ENCODE data around the gene ZNF668.
"Not testable (repeated sequence)": the region's sequence is repeated elsewhere in the genome, so short reads cannot be mapped to it uniquely, and the experiment has no call there.

Gene ZNF668

DNA sequence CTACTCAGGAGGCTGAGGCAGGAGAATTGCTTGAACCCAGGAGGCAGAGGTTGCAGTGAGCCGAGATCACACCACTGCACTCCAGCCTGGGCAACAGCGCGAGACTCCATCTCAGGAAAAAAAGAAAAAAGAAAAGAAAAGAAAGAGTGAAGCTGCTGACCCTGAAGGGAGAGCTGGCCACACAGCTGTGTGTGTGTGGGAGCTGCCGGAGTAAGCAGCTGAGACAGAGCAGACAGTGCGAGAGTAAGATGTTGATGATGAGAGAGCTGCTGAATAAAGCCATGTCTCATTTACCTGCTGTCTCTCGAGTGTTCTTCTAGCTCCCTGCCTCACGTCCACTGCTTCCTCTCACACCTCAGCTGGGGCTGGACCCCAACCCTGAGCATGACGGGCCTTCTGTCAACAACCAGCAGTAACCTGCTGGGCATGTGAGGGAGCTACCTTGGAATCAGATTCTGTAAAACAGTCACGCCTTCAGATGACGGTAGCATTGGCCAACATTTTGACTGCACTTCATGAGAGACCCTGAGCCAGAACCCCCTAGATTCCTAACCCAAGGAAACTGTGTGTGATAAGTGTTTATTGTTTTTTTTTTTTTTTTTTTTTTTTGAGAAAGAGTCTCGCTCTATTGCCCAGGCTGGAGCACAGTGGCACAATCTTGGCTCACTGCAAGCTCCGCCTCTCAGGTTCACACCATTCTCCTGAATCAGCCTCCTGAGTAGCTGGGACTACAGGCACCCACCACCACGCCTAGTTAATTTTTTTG is 27.0 kb upstream of the ZNF668 start:
- DNase-seq, result not testable (repeated sequence)

DNA sequence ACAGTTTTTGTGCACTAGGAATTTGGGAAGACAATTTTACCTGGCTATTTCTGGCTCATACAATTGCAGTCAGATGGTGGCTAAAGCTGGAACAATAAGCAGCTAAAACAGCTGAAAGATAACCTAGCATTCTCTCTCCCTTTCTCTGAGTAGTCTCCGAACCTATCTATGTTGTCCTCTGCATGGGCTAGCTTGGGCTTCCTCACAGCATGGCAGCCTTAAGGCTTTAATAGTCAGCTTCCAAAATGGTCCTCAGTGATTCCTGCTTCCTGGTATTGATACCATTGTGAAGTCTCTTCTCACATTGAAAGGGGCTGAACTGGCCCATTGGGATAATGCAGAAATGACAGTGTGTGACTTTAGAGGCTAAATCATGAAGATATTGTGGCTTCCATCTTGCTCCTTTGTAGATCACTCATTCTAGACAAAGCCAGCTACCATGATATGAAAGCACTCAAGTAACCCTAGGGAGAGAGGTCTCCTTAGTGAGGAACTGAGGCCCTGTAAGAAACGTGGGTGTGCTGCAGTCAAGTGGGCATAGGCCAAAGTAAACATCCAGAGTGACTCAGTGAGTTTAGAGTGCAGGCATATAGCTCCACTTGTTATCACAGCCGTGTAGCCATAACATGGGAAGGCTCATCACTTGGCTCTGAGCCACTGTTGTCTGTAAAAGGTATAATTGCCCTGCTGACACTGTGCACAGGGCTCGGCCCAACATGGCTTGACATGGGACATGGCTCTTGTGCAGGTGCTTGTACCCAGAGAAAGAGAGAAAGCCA is 26.0 kb upstream of the ZNF668 start:
- DNase-seq, result no peak

DNA sequence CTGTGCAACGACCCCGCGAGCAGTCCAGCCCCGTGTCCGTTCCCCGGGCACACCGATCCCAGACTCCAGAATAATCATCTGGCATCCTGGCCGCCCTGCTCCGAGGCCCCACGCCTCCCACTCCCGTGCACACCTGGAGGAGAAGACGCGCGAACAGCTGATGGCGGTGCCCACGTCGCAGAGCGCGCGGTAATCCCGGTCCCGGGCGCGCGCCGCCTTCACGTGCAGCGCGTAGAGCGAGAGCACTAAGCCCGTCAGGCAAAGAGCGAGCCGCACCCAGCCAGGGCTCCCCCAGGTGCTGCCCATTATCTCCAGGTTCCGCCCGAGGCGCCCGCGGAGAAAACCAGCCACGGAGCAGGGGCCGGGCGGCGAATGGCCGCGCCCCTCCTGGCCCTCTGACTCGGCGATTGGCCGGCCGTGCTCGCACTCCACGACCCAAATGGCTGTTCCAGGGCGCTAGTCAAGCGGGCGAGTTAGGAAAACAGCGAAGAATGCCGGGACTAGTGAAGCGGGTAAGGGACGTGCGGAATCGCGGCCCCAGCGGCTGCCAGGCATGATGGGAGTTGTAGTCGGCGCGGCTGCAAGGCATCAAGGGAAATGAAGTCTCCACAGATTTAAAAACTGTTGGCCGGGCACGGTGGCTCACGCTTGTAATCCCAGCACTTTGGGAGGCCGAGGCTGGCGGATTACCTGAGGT is 20.5 kb upstream of the ZNF668 start, which contains the start of gene VKORC1:
VKORC1 (minus strand) TSS at position 374 of the 697 bp plus-strand sequence; CDS start at position 306, 68 bp downstream.
- DNase-seq, result peak; percentile 90

DNA sequence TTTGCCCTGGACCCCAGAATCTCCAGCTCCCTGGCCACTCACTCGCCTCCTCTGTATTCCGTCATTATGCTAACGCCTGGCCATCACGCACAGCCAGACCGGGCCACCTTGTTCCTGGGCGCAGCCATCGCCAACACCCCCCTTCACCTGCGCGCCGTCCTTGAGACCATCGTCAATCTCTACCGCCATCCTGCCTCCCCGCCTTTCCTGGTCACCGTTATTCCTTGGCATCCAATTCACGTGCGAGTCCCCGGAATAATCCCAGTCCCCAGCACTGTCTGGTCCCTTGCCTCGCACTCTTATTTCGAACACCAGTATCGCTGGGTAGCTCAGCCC is 20.0 kb upstream of the ZNF668 start:
- no peak for DNase-seq

DNA sequence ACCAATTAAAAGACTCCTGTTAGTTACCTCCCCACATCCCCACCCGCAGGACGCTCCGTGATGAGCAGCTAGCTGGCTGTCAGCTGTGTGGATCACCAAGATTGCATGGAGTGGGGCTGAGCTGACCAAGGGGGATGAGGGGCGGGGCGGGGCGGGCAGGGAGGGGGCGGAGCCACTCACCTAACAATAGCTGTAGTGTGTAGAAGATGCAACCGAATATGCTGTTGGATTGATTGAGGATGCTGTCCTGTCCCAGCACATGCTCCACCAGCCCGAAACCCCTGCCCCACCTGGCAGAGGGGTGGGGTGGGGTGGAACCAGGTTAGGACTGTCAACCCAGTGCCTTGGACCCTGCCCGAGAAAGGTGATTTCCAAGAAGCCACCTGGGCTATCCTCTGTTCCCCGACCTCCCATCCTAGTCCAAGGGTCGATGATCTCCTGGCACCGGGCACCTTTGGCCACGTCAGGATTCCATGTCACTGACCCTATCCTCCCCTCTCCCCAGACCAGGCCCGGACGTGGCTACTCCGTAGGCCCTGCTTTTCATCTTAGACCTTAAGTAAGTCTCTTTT is 19.2 kb upstream of the ZNF668 start:
- no peak for DNase-seq

DNA sequence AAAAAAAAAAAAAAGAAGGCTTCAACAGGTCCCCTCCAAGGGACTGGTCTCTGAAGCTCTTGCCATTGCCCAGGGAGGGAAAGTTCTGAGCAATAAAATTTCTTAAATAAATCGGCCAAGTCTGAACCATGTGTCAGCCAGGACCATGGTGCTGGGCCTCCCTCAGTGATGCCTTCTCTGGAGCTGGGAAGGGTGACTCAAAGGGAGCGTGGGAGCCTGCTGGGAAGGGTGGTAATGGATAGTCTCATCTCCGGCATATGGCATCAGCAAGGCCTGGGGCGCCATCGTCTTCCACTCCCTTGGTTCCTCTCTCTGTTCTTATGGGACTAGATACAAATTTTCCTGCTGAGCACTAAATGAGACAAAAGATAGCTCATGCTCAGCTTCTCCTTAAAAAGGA is 18.3 kb upstream of the ZNF668 start:
- no peak for DNase-seq

DNA sequence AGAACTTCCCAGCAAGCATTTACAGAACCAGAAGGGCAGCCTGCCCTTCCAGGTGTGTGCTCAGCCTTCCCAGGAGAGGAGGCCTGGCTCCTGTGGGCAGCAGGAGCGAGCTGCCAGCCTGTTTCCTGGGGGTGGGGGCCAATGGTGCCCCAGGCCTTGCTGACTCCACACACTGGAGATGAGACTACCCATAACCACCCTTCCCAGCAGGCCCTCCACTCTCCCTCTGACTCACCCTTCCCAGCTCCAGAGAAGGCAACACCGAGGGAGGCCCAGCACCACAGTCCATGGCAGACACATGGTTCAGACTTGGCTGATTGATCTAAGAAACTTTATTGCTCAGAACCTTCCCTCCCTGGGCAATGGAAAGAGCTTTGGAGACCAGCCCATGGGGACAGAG is 16.5 kb upstream of the ZNF668 start:
- DNase-seq, result no peak

DNA sequence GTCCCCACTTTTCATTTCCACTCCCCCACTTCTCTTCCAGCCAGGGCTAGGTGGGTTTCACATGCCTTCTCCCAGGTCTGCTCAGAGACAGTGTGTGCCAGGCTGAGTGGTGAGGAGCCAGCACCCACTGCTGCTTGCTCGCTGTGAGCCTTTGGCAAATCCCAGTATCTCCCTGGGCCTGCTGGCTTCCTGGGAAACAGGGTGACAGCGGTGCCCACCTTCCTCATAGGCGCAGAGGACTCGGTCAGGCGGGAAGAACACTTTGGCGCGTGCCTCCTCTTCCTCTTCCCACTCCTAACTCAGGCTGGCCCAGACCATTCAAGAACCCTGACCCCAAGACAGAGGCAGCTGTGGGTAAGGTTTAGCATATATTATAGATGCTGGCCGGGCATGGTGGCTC is 15.2 kb upstream of the ZNF668 start:
- DNase-seq, result no peak

DNA sequence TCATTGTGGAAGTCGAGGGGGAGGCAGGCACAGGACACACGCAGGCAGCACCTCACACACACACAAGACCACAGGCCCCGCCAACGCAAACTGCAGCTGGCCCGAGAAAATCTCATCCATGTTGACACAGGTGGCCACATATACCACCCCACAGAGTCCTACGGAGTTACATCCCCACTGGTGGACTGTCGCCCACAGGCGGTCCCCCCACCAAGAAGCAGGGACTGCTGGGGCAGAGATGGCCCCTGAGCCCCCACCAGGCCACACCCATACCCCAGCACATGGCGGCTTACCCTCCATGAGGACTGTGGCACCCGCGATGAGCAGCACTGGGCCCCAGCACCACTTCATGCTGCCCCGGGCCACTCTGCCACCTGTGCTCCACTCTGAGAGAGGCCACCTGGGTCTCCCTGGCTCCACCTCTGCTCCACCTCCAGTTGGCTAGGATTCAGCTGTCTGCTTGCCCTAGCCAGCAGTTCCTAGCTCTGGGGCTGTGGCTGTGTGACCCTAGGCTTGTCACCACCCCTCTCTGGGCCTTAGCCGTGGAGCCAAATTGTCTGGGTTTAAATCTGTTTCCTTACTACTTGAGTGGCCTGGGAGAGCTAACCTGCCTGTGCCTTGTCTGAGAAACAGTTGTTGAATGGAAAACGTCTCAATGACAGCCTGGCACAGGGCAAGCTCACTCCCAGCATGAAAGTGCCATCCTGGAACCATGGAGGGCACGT is 14.6 kb upstream of the ZNF668 start, which contains the start of gene PRSS53:
PRSS53 (minus strand) TSS at position 485 of the 725 bp plus-strand sequence; CDS start at position 351, 134 bp downstream.
- DNase-seq, result no peak

DNA sequence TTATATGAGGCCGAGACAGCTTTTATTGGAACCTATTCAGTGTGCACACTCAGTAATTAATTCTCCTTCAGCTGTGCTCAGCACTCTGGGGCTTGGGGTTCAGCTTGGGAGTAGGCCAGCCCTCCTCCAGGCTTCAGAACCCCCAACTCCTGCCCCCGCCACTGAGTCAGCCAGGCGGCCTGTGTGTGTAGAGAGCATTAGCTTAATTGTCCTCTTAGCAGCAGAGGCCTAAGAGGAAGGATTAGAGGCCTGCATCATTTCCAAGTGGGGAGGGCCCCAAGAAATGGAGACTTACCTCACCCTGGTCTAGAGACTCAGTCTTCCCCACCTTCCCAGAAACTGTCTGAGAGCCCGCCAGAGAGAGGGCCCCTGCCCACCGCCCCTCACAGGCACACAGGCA is 13.9 kb upstream of the ZNF668 start:
- DNase-seq, result no peak

DNA sequence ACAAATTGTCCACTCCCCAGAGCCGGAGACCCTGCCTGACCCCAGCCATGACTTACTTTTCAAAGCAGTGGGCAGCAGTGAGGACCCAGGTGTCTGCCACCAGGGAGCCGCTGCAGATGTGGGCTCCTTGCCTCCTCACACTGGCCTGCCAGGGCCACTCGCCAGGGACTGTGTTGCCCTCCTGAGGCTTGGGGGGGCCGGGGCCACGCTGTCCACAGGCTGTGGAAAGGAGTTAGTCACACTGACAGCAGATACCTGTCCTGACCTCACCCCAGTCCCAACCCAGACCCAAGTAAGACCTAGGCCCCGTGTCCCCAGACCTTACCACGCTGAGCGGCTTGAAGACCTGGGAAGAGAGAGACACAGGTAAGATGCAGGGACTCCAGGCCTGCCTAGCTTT is 13.4 kb upstream of the ZNF668 start:
- DNase-seq, result no peak

DNA sequence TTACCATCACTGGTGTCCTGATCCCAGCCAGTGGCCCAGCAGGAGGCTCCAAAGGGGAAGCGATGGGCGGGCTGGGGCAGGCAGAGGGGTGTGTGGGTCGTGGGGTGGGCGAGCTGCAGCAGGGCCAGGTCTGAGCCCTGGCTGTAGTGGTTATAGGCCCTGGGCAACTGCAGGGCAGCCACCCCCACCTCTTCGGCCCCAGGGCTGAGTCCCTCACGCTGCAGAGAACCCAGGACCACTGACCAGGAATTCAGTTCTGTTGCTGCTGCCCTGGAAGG is 12.5 kb upstream of the ZNF668 start:
- no peak for DNase-seq

DNA sequence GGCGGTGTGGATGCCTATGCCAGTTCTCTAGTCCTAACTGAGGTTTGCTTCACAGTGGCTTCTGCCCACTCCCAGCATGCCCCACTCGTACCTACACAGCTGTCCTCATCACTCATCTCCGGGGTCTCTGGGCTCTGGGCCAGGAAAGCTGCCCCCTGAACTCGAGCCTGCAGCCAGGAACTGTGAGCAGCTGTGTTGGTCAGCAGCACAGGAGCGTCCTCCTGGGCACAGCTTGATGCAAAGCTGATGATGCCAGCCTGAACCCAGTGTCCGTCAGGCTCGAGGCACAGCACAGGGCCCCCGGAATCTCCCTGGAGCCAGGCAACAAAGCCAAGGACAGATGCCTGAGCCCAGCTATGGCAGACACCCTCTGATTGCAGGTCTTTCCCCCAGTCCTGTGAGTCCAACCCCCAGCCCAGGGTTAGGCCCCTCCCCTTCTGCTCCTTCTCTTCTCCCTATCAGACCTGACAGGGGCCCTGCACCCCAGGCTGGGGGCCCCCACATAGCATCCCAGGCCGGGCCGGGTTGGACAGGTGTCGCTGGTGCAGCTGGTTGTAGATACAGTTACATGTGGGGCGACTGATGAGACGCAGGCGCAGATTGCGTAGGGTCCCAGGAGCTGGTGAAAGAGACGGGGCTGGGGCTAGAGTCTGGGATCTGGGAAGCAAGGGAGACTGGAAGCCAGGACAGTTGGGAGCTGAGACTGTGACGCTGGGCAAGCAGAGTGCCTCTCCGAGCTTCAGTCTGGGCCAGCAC is 12.0 kb upstream of the ZNF668 start:
- DNase-seq, result no peak

DNA sequence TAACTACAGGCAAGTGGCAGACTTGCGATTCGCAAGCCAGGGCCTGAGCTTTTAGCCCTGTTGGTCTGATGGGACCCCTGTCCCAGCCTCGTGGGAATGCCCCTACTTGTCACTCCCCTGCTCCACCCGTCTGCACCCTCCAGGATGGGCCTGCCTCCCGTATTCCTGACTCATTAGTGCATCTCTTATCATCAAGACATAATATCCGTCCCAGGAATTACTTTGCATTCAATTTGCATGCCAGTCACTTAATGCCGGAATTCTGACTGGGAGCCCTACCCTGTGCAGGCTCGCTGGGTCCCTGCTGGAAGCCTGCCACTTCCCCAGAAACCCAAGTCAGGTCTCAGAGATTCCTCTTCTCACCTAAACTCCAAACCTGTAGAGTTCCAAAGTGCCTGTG is 11.4 kb upstream of the ZNF668 start:
- no peak for DNase-seq

DNA sequence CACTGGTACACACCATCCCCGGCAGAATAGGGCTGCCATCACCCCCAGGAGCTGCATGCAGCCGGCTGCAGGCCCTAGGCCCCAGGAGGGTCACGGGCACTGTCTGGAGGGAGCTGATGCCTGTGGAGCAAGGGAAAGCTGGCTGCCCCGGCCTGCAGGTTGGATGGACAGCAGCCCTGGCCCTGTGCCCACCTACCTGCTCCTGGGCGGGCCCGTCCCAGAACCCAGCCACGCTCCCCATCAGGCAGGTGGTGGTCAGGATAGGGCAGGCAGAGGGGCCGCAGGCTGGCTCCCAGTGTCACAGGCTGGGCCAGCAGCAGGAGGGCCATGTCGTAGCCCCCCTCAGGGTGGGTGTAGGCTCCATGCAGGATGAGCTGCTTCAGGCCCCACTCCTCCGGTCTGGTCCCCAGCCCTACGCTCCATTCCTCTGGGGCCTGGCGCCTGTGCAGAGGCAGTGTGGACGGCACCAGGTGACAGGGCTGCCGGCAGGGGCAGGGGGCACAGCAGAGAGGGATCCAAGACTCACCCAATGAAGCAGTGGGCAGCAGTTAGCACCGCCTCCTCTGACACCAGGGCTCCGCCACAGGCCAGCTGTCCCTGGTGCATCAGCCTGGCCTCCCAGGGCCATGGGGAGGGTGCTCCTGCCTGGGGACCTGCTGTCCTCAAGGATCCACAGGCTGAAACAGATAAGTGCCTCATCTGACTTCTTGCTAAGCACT is 10.7 kb upstream of the ZNF668 start:
- DNase-seq, result no peak

DNA sequence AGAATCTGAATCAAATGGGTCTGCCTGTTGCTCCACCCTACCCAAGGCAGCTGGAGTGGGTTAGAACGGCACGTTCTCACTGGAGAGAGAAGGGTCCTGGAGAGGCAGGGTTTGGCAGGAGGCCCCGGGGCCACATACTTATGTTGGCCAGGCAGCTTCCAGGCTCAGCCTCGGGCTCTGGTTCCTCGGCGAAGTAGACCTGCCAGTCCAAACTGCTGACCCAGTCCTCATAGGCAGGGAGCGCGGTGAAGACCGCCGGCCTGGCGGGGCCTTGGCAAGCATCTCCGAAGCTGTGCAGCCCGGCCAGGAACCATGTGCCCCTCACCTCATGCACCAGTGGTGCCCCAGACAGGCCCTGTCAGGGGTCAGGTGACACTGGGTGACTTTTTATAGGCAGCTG is 9.9 kb upstream of the ZNF668 start:
- no peak for DNase-seq

DNA sequence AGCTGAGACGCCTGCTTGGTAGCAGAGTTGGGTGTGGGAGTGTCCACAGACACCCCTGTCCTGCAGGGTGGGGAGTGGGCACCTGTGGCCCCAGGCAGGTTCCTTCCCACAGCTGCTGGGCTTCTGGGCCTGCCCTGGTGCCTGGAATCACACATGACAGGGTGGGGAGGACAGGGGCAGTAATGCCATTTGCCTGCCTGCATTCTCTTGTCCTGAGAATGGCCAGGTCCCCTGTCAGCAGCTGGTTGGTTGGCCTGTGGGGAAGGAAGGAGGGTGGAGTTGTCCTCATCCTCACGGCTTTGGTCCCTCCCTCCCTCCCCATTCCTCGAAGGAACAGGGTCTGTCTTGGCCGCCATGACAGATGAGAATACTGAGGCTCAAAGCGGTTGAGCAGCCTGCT is 9.5 kb upstream of the ZNF668 start:
- no peak for DNase-seq

DNA sequence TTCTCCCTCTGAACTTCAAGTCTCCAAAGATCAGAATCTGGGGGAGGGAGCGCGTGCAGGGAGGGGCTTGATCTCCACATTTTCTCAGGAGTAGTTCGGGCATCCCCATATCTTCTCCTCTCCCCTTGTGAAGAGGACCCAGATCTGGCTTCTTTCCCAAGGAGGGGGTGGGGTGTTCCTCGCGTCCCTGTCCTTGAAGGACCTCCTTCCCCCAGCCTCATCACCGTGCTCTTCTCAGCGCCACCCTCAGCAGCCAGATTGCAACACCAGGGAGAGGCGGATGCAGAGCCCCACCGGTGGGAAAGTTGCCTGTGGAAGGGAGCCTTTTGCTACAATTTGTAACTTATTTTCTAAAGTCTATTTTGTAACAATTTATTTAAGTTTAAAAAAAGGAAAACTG is 9.0 kb upstream of the ZNF668 start:
- DNase-seq, result no peak

DNA sequence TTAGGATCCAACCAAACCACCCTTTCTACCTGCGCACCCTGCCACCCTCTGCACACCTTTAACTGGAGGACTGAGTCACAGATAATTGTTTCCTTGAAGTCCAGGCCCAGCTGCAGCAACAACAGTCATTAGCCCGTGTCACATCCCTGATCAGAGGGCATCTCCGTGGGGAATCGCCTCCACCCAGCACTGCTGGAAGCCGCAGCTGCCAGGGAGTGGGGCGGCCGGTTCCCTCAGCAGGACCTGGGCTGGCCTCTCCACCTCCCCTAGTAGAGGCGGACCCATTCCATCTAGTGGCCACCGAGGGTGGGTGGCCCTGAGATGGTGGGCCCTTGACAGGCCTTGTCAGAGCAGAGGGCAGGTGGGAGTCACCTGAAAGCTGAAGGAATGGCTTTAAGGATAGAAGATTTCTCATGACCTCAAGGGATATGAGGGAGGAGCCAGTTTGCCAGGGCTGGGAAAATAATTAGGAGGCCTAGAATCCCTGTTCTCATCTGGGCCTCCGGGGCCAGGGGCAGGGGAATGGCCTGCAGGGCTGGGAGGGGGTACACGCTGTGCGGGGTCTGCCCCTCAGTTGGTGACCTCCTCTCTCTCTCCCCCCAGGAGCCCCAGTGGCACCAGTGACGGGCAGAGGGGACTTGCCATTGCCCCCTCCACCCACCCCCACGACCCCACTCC is 8.5 kb upstream of the ZNF668 start:
- no peak for DNase-seq

DNA sequence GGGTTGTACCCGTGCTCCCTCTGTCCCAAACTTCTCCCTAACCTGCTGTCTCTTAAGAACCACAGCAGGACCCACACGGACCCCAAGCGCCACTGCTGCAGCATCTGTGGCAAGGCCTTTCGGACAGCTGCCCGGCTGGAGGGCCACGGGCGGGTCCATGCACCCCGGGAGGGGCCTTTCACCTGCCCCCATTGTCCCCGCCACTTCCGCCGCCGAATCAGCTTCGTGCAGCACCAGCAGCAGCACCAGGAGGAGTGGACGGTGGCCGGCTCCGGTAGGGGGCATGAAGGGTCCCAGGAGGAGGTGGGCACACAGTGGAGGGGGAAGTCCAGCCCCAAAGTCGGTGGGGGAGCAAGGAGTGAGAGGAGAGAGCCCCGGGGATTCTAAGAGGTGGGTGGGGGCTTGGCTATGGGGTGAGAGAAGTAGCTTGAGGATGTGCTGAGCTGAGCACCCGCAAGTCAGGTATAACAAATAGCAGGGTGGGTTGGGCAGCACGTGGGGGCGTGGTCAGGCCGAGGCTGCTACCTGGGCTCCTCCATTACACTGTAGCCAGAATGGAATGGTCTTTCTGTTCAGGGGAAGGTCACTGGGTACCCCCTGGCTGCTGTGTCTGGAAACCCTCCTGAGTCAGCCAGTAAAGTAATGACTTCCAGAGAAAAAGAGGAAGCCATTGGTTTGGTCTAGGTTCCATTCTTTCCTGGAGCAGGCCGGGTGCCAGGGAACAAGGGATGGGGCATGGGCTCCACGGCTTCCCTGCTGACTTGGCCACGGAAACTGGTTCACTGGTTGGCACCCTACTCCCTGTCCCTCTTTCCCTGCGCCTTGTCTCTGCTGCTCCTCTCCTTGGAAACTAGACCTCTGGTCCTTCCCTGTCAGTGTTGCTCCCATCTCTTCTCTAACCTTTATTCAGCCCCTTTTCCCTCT is 7.7 kb upstream of the ZNF668 start:
- no peak for DNase-seq

All from NCI-H524 treated with DMSO at 0.1 percent for 48 hours (cell line).